CD4-positive, alpha-beta T cell treated with Interleukin-6 at 100 ng/mL for 8 hours (primary cell): ENCODE results near the gene PPDPF.
A peak's percentile ranks its signal among the peaks of the same experiment; 100 is the strongest.

ENCODE experiments used
- DNase-seq: peaks from one replicate; pipeline ENCODE4 v3.0.0-alpha.2; 2020; ENCODE audit warnings: mixed read lengths, low spot score

The PPDPF gene

GRCh38 chr20:63538204-63539091 is 17.9 kb downstream of the PPDPF start:
- DNase-seq: peak; percentile 38

GRCh38 chr20:63539092-63539430 is 18.5 kb downstream of the PPDPF start:
- no peak for DNase-seq

GRCh38 chr20:63539441-63540370 is 19.1 kb downstream of the PPDPF start:
- no peak for DNase-seq

- no peak for DNase-seq
Measured at GRCh38 chr20:63540417-63541186, 20.0 kb downstream of the PPDPF start.

- no peak for DNase-seq
Measured at GRCh38 chr20:63541371-63541770, 20.8 kb downstream of the PPDPF start.

GRCh38 chr20:63542031-63542559 is 21.5 kb downstream of the PPDPF start:
- no peak for DNase-seq

GRCh38 chr20:63542696-63543095 is 22.1 kb downstream of the PPDPF start:
- no peak for DNase-seq

- DNase-seq: no peak
Measured at GRCh38 chr20:63543131-63543530, 22.6 kb downstream of the PPDPF start.

- DNase-seq: no peak
Measured at GRCh38 chr20:63543733-63544132, 23.2 kb downstream of the PPDPF start.

GRCh38 chr20:63544241-63544957 is 23.8 kb downstream of the PPDPF start:
- DNase-seq: no peak

GRCh38 chr20:63544958-63545516 is 24.5 kb downstream of the PPDPF start:
- no peak for DNase-seq

GRCh38 chr20:63545814-63546213 is 25.2 kb downstream of the PPDPF start:
- DNase-seq: no peak

GRCh38 chr20:63546256-63546955 is 25.8 kb downstream of the PPDPF start:
- no peak for DNase-seq

- no peak for DNase-seq
Measured at GRCh38 chr20:63546956-63547724, 26.6 kb downstream of the PPDPF start.

- DNase-seq: no peak
Measured at GRCh38 chr20:63547725-63548480, 27.3 kb downstream of the PPDPF start, which contains the start of gene SRMS. SRMS (minus strand) TSS chr20:63547749; CDS start chr20:63547463, 286 bp downstream.

- DNase-seq: no peak
Measured at GRCh38 chr20:63548542-63548941, 28.0 kb downstream of the PPDPF start.

- DNase-seq: no peak
Measured at GRCh38 chr20:63549019-63549418, 28.5 kb downstream of the PPDPF start.

GRCh38 chr20:63549679-63550282 is 29.2 kb downstream of the PPDPF start:
- no peak for DNase-seq
